CD14-positive monocyte (primary cell): ENCODE results near the gene PSAPL1. TPM values are rescaled to one million over a fixed set of nuclear protein-coding genes. Genes with fewer than 3 reads are reported as not detected.
A peak's percentile ranks its signal among the peaks of the same experiment; 100 is the strongest.

Experiments used
- DNase-seq, 3 donors: peaks; one replicate each; pipeline ENCODE4 v3.0.0-alpha.2; 2011 to 2022
- H2AFZ ChIP-seq: 2 replicates; pipeline ENCODE4 v1.6.0; 2012; ENCODE audit warnings: mild to moderate bottlenecking, low read depth, low read length, inconsistent platforms; ENCODE audit not compliant: insufficient read depth, poor library complexity, severe bottlenecking
- H3K27ac ChIP-seq, 2 donors: 1 replicate in 1 of 2; 2 replicates in 1 of 2; pipeline ENCODE4 v1.5.1; 2012 to 2013; ENCODE audit warnings: low read length in 2 of 2, control low read depth in 1 of 2, inconsistent platforms in 1 of 2, low read depth in 1 of 2, mild to moderate bottlenecking in 1 of 2
- H3K27me3 ChIP-seq, 2 donors: one replicate each; pipeline versions ENCODE4 v1.6.0 to v1.6.1; 2011 to 2013; ENCODE audit warnings: low read length in 2 of 2; ENCODE audit not compliant: control insufficient read depth in 2 of 2, insufficient read depth in 2 of 2
- H3K36me3 ChIP-seq, 2 donors: replicated peaks in 1 of 2; 1 replicate in 1 of 2; 2 replicates in 1 of 2; pipeline versions ENCODE4 v1.5.1 to v1.6.1; 2012 to 2013; ENCODE audit warnings: low read length in 2 of 2, control low read depth in 1 of 2, inconsistent platforms in 1 of 2, mild to moderate bottlenecking in 1 of 2; ENCODE audit not compliant: insufficient read depth in 2 of 2, control insufficient read depth in 1 of 2
- H3K4me1 ChIP-seq, 2 donors: 1 replicate in 1 of 2; 2 replicates in 1 of 2; pipeline versions ENCODE4 v1.5.1 to v1.6.1; 2012 to 2013; ENCODE audit warnings: low read length in 2 of 2, control low read depth in 1 of 2, inconsistent platforms in 1 of 2, mild to moderate bottlenecking in 1 of 2, moderate library complexity in 1 of 2; ENCODE audit not compliant: insufficient read depth in 2 of 2, control insufficient read depth in 1 of 2
- H3K4me2 ChIP-seq: replicated peaks from 2 replicates; pipeline ENCODE3; 2012; ENCODE audit warnings: low read length, moderate library complexity, mild to moderate bottlenecking; ENCODE audit not compliant: poor library complexity, severe bottlenecking; ENCODE audit errors: extremely low read depth
- H3K4me3 ChIP-seq, 3 experiments: fragments of 200-600 bp in 1 of 3; sonication (generic) in 1 of 3; replicated peaks in 1 of 3; 1 replicate in 2 of 3; 2 replicates in 1 of 3; pipeline ENCODE4 v1.5.1; 2011 to 2013; ENCODE audit warnings: low read length in 3 of 3, mild to moderate bottlenecking in 3 of 3, control low read depth in 2 of 3, low read depth in 2 of 3, inconsistent platforms in 1 of 3, moderate library complexity in 1 of 3
- H3K79me2 ChIP-seq: 2 replicates; pipeline ENCODE4 v1.6.0; 2012; ENCODE audit warnings: mild to moderate bottlenecking, control low read depth, inconsistent platforms, low read length, moderate library complexity; ENCODE audit not compliant: insufficient read depth
- H3K9ac ChIP-seq: 2 replicates; pipeline ENCODE4 v1.6.0; 2017; ENCODE audit warnings: low read length, mild to moderate bottlenecking; ENCODE audit not compliant: insufficient read depth, poor library complexity, severe bottlenecking
- H3K9me3 ChIP-seq, 2 donors: replicated peaks in 1 of 2; 1 replicate in 1 of 2; 2 replicates in 1 of 2; pipeline versions ENCODE4 v1.5.1 to v1.6.1; 2012 to 2013; ENCODE audit warnings: low read length in 2 of 2, control low read depth in 1 of 2; ENCODE audit not compliant: control insufficient read depth in 1 of 2, insufficient read depth in 1 of 2
- H4K20me1 ChIP-seq: 2 replicates; pipeline ENCODE4 v1.6.0; 2012; ENCODE audit warnings: mild to moderate bottlenecking, low read length, control low read depth, moderate library complexity; ENCODE audit not compliant: insufficient read depth
- H3K27ac Mint-ChIP-seq, 7 donors: one replicate each; pipeline ENCODE4 v1.8.0; 2020; ENCODE audit warnings: mild to moderate bottlenecking in 7 of 7, mixed read lengths in 7 of 7, moderate library complexity in 6 of 7, inconsistent platforms in 2 of 7
- H3K27me3 Mint-ChIP-seq, 3 donors: one replicate each; pipeline ENCODE4 v1.8.0; 2021 to 2022; ENCODE audit warnings: low read depth in 3 of 3, mild to moderate bottlenecking in 3 of 3, mixed read lengths in 3 of 3, moderate library complexity in 3 of 3, inconsistent platforms in 1 of 3
- H3K36me3 Mint-ChIP-seq, 2 donors: one replicate each; pipeline ENCODE4 v1.8.0; 2020; ENCODE audit warnings: mixed read lengths in 2 of 2, inconsistent platforms in 1 of 2, mild to moderate bottlenecking in 1 of 2
- H3K4me1 Mint-ChIP-seq: one replicate; pipeline ENCODE4 v1.8.0; 2020; ENCODE audit warnings: mild to moderate bottlenecking, mixed read lengths
- H3K4me3 Mint-ChIP-seq, 2 donors: one replicate each; pipeline ENCODE4 v1.8.0; 2020; ENCODE audit warnings: mild to moderate bottlenecking in 2 of 2, mixed read lengths in 2 of 2, moderate library complexity in 1 of 2
- H3K9me3 Mint-ChIP-seq, 7 donors: one replicate each; pipeline ENCODE4 v1.8.0; 2020 to 2022; ENCODE audit warnings: mixed read lengths in 7 of 7, mild to moderate bottlenecking in 6 of 7, moderate library complexity in 6 of 7, inconsistent platforms in 2 of 7
- WGBS: methylation state at CpG from one replicate; pipeline ENCODE4 v1.1.5; 2013; ENCODE audit warnings: missing lambda C conversion rate; ENCODE audit not compliant: insufficient coverage; 5-methylcytosine and 5-hydroxymethylcytosine counted together
- intact Hi-C, 2 donors: fragments of 100-400 bp; cut with micrococcal nuclease; formaldehyde crosslinking; loops; one replicate each; pipeline versions ENCODE4 v1.15.0 to v1.15.1; 2023
- polyA plus RNA-seq, 3 donors: library from polyadenylated mRNA; depleted of rRNA in 1 of 3; unstranded in 2 of 3; stranded (reverse) in 1 of 3; fragments of 300-500 nt in 2 of 3; fragments of >200 nt in 1 of 3; fragmentation: Illumina TruSeq in 2 of 3; gene quantifications; 1 replicate in 2 of 3; 2 replicates in 1 of 3; pipeline ENCODE4 v1.2.3, GENCODE V29; 2012 to 2021
- TF ChIP-seq, protein P1 (sequence below): fragments of 200-600 bp; IDR thresholded peaks from one replicate; pipeline ENCODE4 v1.8.0; 2022; ENCODE audit warnings: antibody characterized with exemption, mild to moderate bottlenecking

PSAPL1 gene
- polyA plus RNA-seq, 3 donors: not detected

DNA sequence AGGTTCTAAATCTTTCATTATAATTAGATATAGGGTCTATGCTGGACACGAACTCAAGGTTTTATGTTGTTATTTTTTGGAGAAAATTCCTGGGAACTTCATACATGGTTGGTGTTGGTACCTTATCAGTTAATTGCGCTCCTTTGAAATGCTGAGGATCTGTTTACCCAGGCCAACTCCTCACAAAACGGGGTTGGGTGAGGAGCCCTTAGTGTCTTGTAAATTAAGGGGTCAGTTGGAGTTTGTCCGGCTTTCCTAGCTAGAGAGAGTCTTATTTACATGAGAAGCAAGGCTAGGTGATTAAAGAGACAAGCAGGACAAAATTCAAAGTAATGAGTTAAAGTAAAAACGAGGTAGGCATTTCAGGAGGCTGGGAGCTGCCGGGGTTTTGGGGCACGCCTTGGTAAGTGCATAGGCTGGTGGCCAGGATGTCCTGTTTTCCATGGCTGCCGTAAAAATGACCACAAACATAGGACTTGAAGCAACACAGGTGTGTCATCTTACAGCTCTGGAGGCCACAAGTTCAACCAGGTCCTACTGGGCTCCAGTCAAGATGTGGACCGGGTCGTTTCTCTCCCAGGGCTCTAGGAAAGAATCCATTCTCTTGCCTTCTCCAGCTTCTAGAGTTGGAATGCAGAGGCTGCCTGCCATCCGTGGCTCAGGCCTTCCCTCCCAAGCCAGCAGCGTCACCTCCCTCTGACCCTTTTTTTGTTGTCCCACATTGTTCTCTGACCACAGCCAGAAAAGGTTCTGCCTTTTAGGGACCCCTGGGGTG lies 19.8 kb downstream of the PSAPL1 start:
- Histone ChIP-seq H3K9ac (no peak overlapping the region), H4K20me1 (no peaks in the 10 kb centered on the region), H3K4me1 (no peaks in the 10 kb centered on the region), H2AFZ (no peak overlapping the region), H3K4me3 (no peak overlapping the region), H3K79me2 (no peaks in the 10 kb centered on the region), H3K27me3 (peaks cover 0 to 5% of the 10 kb centered on the region in 2 donors), H3K27ac (no peak overlapping the region), H3K36me3 (no peaks in the 10 kb centered on the region), H3K4me2 (no peak overlapping the region), H3K9me3 (peaks cover 4 to 7% of the 10 kb centered on the region in 2 donors)
- WGBS: 19% methylated on average over 11 of the region's 12 CpGs
- TF ChIP-seq, protein P1, sequence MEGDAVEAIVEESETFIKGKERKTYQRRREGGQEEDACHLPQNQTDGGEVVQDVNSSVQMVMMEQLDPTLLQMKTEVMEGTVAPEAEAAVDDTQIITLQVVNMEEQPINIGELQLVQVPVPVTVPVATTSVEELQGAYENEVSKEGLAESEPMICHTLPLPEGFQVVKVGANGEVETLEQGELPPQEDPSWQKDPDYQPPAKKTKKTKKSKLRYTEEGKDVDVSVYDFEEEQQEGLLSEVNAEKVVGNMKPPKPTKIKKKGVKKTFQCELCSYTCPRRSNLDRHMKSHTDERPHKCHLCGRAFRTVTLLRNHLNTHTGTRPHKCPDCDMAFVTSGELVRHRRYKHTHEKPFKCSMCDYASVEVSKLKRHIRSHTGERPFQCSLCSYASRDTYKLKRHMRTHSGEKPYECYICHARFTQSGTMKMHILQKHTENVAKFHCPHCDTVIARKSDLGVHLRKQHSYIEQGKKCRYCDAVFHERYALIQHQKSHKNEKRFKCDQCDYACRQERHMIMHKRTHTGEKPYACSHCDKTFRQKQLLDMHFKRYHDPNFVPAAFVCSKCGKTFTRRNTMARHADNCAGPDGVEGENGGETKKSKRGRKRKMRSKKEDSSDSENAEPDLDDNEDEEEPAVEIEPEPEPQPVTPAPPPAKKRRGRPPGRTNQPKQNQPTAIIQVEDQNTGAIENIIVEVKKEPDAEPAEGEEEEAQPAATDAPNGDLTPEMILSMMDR: no peak
- Mint-ChIP-seq H3K27ac (peak overlapping the region in 1 of 7 donors; percentile 40), H3K36me3 (no peaks in the 10 kb centered on the region), H3K4me1 (no peaks in the 10 kb centered on the region), H3K4me3 (no peak overlapping the region), H3K9me3 (peaks cover 6 to 16% (median 10%) of the 10 kb centered on the region in 7 donors), H3K27me3 (peaks cover 12 to 23% (median 21%) of the 10 kb centered on the region in 3 donors)
- intact Hi-C loops: no loop called here
- no peak for DNase-seq

DNA sequence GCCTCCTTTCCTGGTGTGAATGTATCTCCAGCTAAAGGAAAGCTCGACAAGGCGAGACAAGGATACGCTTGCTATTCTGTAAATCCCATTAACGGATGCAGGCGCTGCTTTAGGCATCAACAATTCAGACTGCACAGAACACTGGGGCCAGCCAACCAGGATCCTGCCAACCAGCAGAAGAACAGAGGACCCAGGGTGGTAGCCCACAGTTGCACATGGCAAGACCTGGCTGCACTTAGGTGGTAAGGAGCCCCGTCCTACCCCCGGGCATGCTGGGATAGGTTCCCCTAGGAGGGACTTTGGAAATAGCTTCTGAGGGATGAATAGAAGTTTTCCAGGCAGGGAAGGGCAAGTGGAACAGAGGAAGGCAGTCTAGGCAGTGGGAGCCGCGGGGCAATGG lies 20.7 kb downstream of the PSAPL1 start:
- WGBS: 79% methylated on average over 9 of the region's 9 CpGs
- H3K27me3 ChIP-seq: peaks cover 0 to 5% of the 10 kb centered on the region in 2 donors
- TF ChIP-seq, protein P1: no peak
- H3K27me3 Mint-ChIP-seq: peaks cover 12 to 23% (median 21%) of the 10 kb centered on the region in 3 donors
- H4K20me1 ChIP-seq: no peaks in the 10 kb centered on the region
- no peaks in the 10 kb centered on the region for H3K36me3 Mint-ChIP-seq
- H3K9ac ChIP-seq: no peak overlapping the region
- peaks cover 6 to 18% (median 12%) of the 10 kb centered on the region in 7 donors for H3K9me3 Mint-ChIP-seq
- DNase-seq: no peak
- no peaks in the 10 kb centered on the region for H3K36me3 ChIP-seq
- H3K4me1 Mint-ChIP-seq: no peaks in the 10 kb centered on the region
- no peak overlapping the region for H3K4me2 ChIP-seq
- intact Hi-C loops: no loop called here
- H3K4me3 Mint-ChIP-seq: no peak overlapping the region
- H3K4me3 ChIP-seq: no peak overlapping the region
- H3K4me1 ChIP-seq: no peaks in the 10 kb centered on the region
- no peak overlapping the region for H2AFZ ChIP-seq
- H3K79me2 ChIP-seq: no peaks in the 10 kb centered on the region
- no peak overlapping the region for H3K27ac ChIP-seq
- H3K27ac Mint-ChIP-seq: no peak overlapping the region
- H3K9me3 ChIP-seq: peaks cover 4 to 7% of the 10 kb centered on the region in 2 donors
